Stimulated activated CD4-positive, alpha-beta T cell treated with anti-CD3 and anti-CD28 coated beads, Interleukin-2, amount 100 ng/mL, for 48 hours (primary cell): ENCODE results near the gene AQP7.
"Not testable (repeated sequence)": the region's sequence is repeated elsewhere in the genome, so short reads cannot be mapped to it uniquely, and the experiment has no call there.

ENCODE experiments used
- DNase-seq, 2 donors: peaks; one replicate each; pipeline ENCODE4 v3.0.0-alpha.2; 2020

Gene AQP7

DNA sequence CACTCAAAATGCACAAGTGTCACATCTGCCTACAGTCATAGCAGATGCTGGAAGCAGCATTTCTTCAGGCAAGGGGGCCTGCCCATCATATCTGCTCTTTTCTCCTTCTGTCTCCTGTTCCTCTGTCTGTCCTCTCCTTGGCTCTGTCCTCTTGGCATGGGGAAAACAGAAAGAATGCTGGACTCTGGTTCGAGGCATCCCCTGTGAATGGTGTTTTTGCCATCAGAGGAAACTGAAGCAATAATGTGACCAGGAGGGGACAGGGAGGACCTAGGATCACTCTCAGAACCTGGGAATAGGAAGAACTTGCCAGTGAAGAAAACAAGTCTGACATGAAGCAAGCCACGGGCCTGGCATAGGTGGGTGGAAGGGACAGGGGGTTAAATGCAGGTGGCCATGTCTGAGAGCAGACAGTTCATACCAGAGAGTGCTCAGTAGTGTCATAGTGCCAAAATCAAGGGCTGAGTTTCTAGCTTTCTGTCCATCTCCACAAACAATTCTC lies 35.3 kb downstream of the AQP7 start:
- DNase-seq: no peak

- DNase-seq: not testable (repeated sequence)
Observed at GRCh38 chr9:33364814-33365213, 37.6 kb downstream of the AQP7 start.

DNA sequence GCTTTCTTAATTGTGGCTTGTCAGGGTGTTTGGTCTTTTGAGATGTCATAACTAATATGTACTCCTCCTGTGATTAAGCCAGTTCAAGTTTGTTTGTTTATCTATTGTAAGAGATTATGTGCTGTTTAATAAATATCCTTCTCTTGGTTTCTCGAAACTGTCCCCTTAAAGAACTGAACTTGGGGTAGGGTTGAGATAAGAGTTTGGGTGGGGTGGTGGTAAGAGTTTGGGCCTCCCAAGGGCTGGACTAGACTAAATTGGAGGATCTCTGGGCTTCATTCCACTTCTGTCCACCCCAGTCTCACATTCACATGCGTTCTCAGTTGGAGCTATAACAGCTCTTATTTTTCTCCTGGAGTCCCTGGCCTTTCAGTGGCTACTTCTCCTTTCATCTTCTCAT lies 38.2 kb downstream of the AQP7 start:
- DNase-seq: no peak

- not testable (repeated sequence) for DNase-seq
Observed at GRCh38 chr9:33358641-33359040, 43.7 kb downstream of the AQP7 start.

DNA sequence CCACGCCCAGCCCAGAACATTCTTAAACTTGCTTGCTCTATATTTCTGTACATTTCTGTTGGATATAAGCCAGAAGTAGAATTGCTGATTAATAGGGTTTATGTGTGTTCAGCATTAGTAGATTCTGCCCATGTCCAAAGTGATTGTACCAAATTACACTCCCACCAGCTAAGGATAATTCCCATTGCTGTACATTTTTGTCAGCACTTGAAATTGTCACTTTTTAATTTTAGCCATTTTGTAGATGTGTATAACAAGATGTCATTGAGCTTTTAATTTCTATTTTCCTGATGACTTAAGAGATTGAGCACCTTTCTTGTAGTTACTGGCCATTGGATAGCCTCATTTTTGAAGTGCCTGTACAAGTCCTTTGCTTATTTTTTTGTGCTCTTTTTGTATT lies 46.4 kb downstream of the AQP7 start:
- no peak for DNase-seq

GRCh38 chr9:33354651-33355211 lies 47.6 kb downstream of the AQP7 start:
- DNase-seq: no peak

DNA sequence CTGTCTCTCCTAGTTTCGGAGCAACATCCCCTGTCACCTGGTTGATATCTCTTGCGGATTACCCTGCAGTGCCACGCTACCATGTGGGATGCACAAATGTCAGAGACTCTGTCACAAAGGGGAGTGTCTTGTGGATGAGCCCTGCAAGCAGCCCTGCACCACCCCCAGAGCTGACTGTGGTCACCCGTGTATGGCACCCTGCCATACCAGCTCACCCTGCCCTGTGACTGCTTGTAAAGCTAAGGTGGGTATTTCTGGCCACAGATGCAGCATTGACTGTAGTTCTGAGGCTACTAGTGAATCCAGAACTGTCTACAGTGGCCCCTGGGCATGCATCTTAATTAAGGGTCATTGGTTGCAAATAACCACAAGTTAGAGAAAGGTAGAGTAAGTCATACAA lies 50.8 kb downstream of the AQP7 start:
- DNase-seq: no peak

- DNase-seq: no peak
Observed at GRCh38 chr9:33350310-33350709, 52.1 kb downstream of the AQP7 start.

- no peak for DNase-seq
Observed at GRCh38 chr9:33349743-33350142, 52.6 kb downstream of the AQP7 start.

DNA sequence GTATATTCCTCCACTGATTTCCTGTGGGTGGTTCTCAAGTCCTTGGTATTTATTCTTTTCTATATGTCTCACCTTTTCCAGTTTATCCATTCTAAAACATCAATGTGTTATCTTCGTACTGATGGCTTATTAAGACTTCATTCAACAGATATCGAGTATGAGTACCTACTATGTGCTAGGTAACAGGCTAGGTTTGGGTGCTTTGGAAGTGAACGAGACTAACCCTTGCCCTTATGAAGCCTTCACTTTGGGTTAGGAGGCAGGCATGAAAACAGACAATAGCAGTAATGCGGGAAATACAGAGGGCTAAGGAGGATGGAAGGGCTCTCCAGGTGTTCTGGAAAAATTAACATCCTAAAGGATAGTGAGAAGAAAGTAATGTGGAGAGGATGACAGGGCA lies 53.4 kb downstream of the AQP7 start:
- no peak for DNase-seq

DNA sequence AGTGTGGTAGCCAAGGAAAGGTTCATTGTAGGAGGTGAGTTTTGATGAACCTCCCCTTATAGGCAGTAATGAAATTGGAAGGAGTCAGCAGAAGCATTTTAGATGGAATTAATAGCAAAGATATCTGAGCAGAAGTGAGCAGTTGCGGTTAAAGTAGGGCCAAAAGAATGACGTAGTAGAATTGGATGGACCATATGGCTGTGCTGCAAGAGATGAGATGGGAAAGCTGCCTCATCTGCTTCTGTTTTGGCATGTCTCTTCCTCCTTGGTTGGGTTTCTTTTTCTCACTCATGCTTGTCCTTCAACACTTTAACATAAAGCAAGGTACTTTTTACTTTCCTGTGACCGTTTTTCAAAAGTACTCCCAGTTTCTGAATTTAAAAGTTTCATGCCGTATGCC lies 55.8 kb downstream of the AQP7 start:
- no peak for DNase-seq

DNA sequence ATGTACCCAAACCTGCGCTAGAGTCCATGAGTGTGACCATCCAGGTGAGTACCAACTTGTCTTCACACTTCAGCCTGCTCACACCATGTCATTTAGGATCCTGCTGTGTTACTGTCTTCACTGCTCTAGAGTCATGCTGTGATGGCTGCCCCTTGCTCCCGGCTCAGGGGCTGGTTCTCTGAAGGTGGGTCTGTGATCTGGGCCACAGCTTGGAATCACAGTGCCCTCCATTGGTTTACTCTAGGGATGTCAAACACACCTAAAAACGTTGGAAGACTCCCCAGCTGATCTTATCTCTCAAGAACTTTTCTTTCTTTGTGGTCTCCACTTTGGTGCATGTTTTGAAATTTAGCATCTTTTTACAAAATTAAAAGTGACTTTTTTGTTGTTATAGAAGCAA lies 58.2 kb downstream of the AQP7 start:
- DNase-seq: no peak

- no peak for DNase-seq
Observed at GRCh38 chr9:33341182-33341581, 61.2 kb downstream of the AQP7 start.

DNA sequence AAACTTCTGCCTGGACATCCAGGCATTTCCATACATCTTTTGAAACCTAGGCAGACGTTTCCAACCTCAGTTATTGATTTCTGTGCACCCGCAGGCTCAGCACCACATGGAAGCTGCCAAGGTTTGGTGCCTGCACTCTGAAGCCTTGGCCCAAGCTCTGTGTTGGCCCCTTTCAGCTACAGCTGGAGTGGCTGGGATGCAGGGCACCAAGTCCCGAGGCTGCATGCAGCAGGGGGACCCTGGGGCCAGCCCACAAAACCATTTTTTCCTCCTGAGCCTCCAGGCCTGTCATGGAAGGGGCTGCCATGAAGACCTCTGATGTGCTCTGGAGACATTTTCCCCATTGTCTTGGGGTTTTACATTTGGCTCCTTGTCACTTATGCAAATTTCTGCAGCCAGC lies 62.2 kb downstream of the AQP7 start:
- no peak for DNase-seq
